Neural crest cell (in vitro differentiated cells): ENCODE data around the gene MYPN. TPM values are rescaled to one million over a fixed set of nuclear protein-coding genes. Genes with fewer than 3 reads are reported as not detected.

Experiments
- DNase-seq: peaks from one replicate; pipeline ENCODE4 v3.0.0; 2021; ENCODE audit warnings: low read depth, mixed read lengths, low spot score
- H3K27ac Mint-ChIP-seq: one replicate; pipeline ENCODE4 v1.8.0; 2021; ENCODE audit warnings: mild to moderate bottlenecking, mixed read lengths; ENCODE audit not compliant: unreplicated experiment
- H3K27me3 Mint-ChIP-seq: 2 replicates; pipeline ENCODE4 v1.8.0; 2021; ENCODE audit warnings: low read depth, mild to moderate bottlenecking, mixed read lengths
- H3K36me3 Mint-ChIP-seq: 2 replicates; pipeline ENCODE4 v1.8.0; 2021; ENCODE audit warnings: low read depth, mild to moderate bottlenecking, mixed read lengths
- H3K4me1 Mint-ChIP-seq: 2 replicates; pipeline ENCODE4 v1.8.0; 2021; ENCODE audit warnings: mixed read lengths
- H3K4me3 Mint-ChIP-seq: one replicate; pipeline ENCODE4 v1.8.0; 2021; ENCODE audit warnings: mild to moderate bottlenecking, mixed read lengths
- H3K9me3 Mint-ChIP-seq: 2 replicates; pipeline ENCODE4 v1.8.0; 2021; ENCODE audit warnings: mixed read lengths
- CTCF ChIP-seq: fragments of 200-600 bp; sonication (generic); conservative IDR thresholded peaks from 2 replicates; pipeline ENCODE4 v1.5.0; 2021; ENCODE audit warnings: antibody characterized with exemption, mild to moderate bottlenecking
- total RNA-seq: library from RNA; stranded (reverse); gene quantifications from 2 replicates; pipeline ENCODE4 v1.2.1, GENCODE V29; 2021

MYPN gene
- total RNA-seq, 1 donor from 2014 or later, result not detected

- H3K4me3 Mint-ChIP-seq, result no peak overlapping the region
- H3K36me3 Mint-ChIP-seq, result no peaks in the 10 kb centered on the region
- TF ChIP-seq CTCF, result no peak
- H3K9me3 Mint-ChIP-seq, result no peaks in the 10 kb centered on the region
- H3K4me1 Mint-ChIP-seq, result peaks cover 9% of the 10 kb centered on the region
- H3K27me3 Mint-ChIP-seq, result peaks cover 2% of the 10 kb centered on the region
- H3K27ac Mint-ChIP-seq, result no peak overlapping the region
- no peak for DNase-seq
Observed at GRCh38 chr10:68084469-68084868, 24.8 kb upstream of the MYPN start.

DNA sequence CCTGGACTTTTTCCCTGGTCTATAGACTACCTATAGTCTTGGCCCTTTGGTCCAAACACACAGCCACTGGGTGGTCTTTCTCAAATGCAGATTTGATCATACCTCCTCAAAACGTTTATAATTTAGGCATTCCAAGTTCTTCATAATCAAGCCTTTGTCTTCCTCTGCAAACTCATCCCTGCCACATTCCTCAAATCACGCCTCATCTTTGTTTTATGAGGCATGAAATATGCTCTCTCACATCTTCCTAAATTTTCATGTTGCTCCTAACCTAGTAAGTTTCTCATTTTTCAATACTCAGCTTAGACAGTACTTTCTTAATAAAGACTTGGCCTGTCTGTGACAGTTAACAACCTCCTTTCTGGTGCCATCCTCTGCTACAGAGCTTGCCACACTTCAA is 23.3 kb upstream of the MYPN start:
- Mint-ChIP-seq H3K4me1 (peaks cover 9% of the 10 kb centered on the region), H3K27ac (no peak overlapping the region), H3K4me3 (no peak overlapping the region), H3K9me3 (no peaks in the 10 kb centered on the region), H3K27me3 (peaks cover 2% of the 10 kb centered on the region), H3K36me3 (no peaks in the 10 kb centered on the region)
- TF ChIP-seq CTCF, result no peak
- no peak for DNase-seq

GRCh38 chr10:68086910-68087684 is 22.2 kb upstream of the MYPN start:
- no peaks in the 10 kb centered on the region for H3K36me3 Mint-ChIP-seq
- H3K27me3 Mint-ChIP-seq, result peaks cover 2% of the 10 kb centered on the region
- DNase-seq, result no peak
- TF ChIP-seq CTCF, result no peak
- no peak overlapping the region for H3K27ac Mint-ChIP-seq
- no peak overlapping the region for H3K4me3 Mint-ChIP-seq
- H3K4me1 Mint-ChIP-seq, result peaks cover 9% of the 10 kb centered on the region
- no peaks in the 10 kb centered on the region for H3K9me3 Mint-ChIP-seq

DNA sequence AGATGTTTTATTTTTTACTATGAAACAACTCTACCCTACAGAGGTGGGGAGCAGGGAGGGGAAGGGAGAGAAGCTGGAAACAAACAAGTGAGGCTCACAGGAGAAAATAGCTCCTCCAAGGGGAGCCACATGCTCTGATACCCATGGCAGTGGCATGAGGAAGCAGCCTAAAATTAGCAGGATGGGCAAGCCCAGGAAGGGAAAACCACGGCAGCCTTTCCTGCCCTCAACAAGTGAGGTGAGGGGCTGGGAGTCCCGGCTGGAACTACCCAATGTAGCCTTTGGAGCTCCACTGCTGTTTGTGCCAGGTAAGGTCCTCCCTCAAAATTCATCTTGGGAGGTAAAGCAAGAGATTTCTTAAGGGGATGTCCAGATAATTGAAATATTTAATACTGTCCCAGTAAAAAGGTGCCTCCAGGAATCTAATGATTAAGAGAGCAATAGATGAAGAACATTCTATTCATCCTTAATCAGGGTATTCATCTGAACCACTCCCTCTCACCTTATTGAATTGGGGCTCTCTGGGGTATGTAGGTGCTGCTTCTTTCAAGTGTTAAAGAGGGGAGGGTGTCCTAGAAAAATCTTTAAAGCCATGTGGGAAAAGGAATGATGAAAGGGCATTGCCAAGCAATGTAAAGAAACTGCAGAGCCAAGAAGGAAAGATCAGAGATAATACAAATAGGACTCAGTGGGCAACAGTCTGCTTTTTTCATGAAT is 21.4 kb upstream of the MYPN start:
- no peak for DNase-seq
- Mint-ChIP-seq H3K4me3 (no peak overlapping the region), H3K4me1 (peaks cover 9% of the 10 kb centered on the region), H3K27ac (no peak overlapping the region), H3K36me3 (no peaks in the 10 kb centered on the region), H3K9me3 (no peaks in the 10 kb centered on the region), H3K27me3 (no peaks in the 10 kb centered on the region)
- no peak for TF ChIP-seq CTCF

DNA sequence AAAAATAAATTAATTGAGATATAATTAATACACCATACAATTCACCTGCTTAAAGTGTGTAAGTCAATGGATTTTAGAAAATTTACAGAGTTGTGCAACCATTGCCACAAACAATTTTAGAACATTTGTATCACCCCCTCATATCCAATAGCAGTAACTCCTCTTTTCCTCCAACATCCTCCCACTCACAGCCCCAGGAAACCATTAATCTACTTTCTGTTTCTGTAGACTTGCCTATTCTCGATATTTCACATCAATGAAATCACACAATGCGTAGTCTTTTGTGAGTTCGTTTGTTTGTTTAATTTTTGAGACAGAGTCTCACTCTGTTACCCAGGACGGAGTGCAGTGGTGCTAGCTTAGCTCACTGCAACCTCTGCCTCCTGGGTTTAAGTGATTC is 20.5 kb upstream of the MYPN start:
- Mint-ChIP-seq H3K9me3 (no peaks in the 10 kb centered on the region), H3K4me1 (peaks cover 9% of the 10 kb centered on the region), H3K36me3 (no peaks in the 10 kb centered on the region), H3K27ac (no peak overlapping the region), H3K4me3 (no peak overlapping the region), H3K27me3 (no peaks in the 10 kb centered on the region)
- TF ChIP-seq CTCF, result no peak
- no peak for DNase-seq
